B cell (primary cell): ENCODE results near the gene BICDL2. TPM values are rescaled to one million over a fixed set of nuclear protein-coding genes. Genes with fewer than 3 reads are reported as not detected.

Experiments
- ATAC-seq: fragments of 200-7000 bp; cut with Tn5 transposase; one replicate; pipeline ENCODE4 v1.10.0; 2021; ENCODE audit warnings: low read depth, mild to moderate bottlenecking, moderate number of reproducible peaks, moderate library complexity
- CTCF ChIA-PET: fragments of 350-600 bp; sonication (Branson Sonifier 250); formaldehyde crosslinking; loops from one replicate; lab custom pipeline; 2021; ENCODE audit warnings: antibody characterized with exemption, inconsistent platforms; lab: Charles Lee
- POLR2A ChIA-PET: fragments of 350-600 bp; sonication (Branson Sonifier 250); formaldehyde crosslinking; loops from one replicate; lab custom pipeline; 2021; ENCODE audit warnings: antibody characterized with exemption; lab: Charles Lee
- DNase-seq: peaks from one replicate; pipeline ENCODE4 v3.0.0; 2013
- H2AFZ ChIP-seq: 2 replicates; pipeline ENCODE4 v1.6.1; 2012; ENCODE audit warnings: mild to moderate bottlenecking, low read depth, low read length; ENCODE audit not compliant: insufficient read depth, poor library complexity, severe bottlenecking
- H3K27ac ChIP-seq, 2 donors: 1 replicate in 1 of 2; 2 replicates in 1 of 2; pipeline ENCODE4 v1.5.1; 2012 to 2013; ENCODE audit warnings: low read length in 2 of 2, mild to moderate bottlenecking in 2 of 2, moderate library complexity in 1 of 2
- H3K27me3 ChIP-seq, 4 experiments: fragments of 200-600 bp in 1 of 4; sonication (generic) in 1 of 4; replicated peaks in 1 of 4; 1 replicate in 2 of 4; 2 replicates in 2 of 4; pipeline versions ENCODE4 v1.6.1 to v1.7.0; 2013 to 2016; ENCODE audit warnings: low read length in 3 of 4, mild to moderate bottlenecking in 2 of 4, mixed read lengths in 1 of 4, moderate library complexity in 1 of 4; ENCODE audit not compliant: insufficient read depth in 4 of 4, control insufficient read depth in 3 of 4; ENCODE audit errors: control extremely low read depth in 1 of 4
- H3K36me3 ChIP-seq, 2 experiments: replicated peaks in 1 of 2; 1 replicate in 1 of 2; 2 replicates in 1 of 2; pipeline versions ENCODE4 v1.6.1 to v1.7.1; 2013; ENCODE audit warnings: low read length in 1 of 2; ENCODE audit not compliant: insufficient read depth in 2 of 2, control insufficient read depth in 1 of 2; ENCODE audit errors: control extremely low read depth in 1 of 2, extremely low read depth in 1 of 2
- H3K4me1 ChIP-seq, 2 donors: fragments of 200-600 bp in 1 of 2; sonication (generic) in 1 of 2; 1 replicate in 1 of 2; 2 replicates in 1 of 2; pipeline versions ENCODE4 v1.5.1 to v1.6.1; 2013 to 2017; ENCODE audit warnings: low read length in 2 of 2; ENCODE audit not compliant: control insufficient read depth in 2 of 2, insufficient read depth in 2 of 2
- H3K4me2 ChIP-seq: replicated peaks from 2 replicates; pipeline ENCODE3; 2012; ENCODE audit warnings: mild to moderate bottlenecking, low read depth, low read length; ENCODE audit not compliant: poor library complexity, severe bottlenecking
- H3K4me3 ChIP-seq, 5 experiments: fragments of 200-600 bp in 1 of 5; sonication (generic) in 1 of 5; 1 replicate in 3 of 5; 2 replicates in 2 of 5; pipeline versions ENCODE4 v1.5.1 to v1.7.0; 2011 to 2016; ENCODE audit warnings: low read length in 4 of 5, mild to moderate bottlenecking in 4 of 5, low read depth in 2 of 5, control low read depth in 1 of 5, moderate library complexity in 1 of 5; ENCODE audit not compliant: insufficient read depth in 1 of 5; ENCODE audit errors: control extremely low read depth in 1 of 5, extremely low read depth in 1 of 5
- H3K79me2 ChIP-seq: fragments of 200-600 bp; sonication (generic); one replicate; pipeline ENCODE4 v1.6.0; 2016; ENCODE audit warnings: low read length; ENCODE audit not compliant: control insufficient read depth, insufficient read depth
- H3K9ac ChIP-seq: fragments of 200-600 bp; sonication (generic); 2 replicates; pipeline ENCODE4 v1.6.1; 2017; ENCODE audit warnings: mild to moderate bottlenecking, low read length, moderate library complexity
- H3K9me3 ChIP-seq, 3 donors: one replicate each; pipeline versions ENCODE4 v1.6.1 to v1.7.1; 2013; ENCODE audit warnings: low read length in 2 of 3; ENCODE audit not compliant: control insufficient read depth in 2 of 3, insufficient read depth in 1 of 3; ENCODE audit errors: control extremely low read depth in 1 of 3
- H4K20me1 ChIP-seq: 2 replicates; pipeline ENCODE4 v1.6.0; 2012; ENCODE audit warnings: mild to moderate bottlenecking, low read length; ENCODE audit not compliant: insufficient read depth, control insufficient read depth, poor library complexity, severe bottlenecking
- H3K27ac Mint-ChIP-seq: one replicate; pipeline ENCODE4 v1.8.0; 2021; ENCODE audit warnings: mixed read lengths
- H3K27me3 Mint-ChIP-seq: one replicate; pipeline ENCODE4 v1.8.0; 2021; ENCODE audit warnings: mixed read lengths
- H3K4me1 Mint-ChIP-seq: one replicate; pipeline ENCODE4 v1.8.0; 2021; ENCODE audit warnings: mixed read lengths
- H3K4me3 Mint-ChIP-seq: one replicate; pipeline ENCODE4 v1.8.0; 2021; ENCODE audit warnings: mixed read lengths
- H3K9me3 Mint-ChIP-seq: one replicate; pipeline ENCODE4 v1.8.0; 2022; ENCODE audit warnings: mixed read lengths; ENCODE audit not compliant: insufficient read depth
- CTCF ChIP-seq: fragments of 200-600 bp; IDR thresholded peaks from one replicate; pipeline ENCODE4 v1.8.0; 2022; ENCODE audit warnings: antibody characterized with exemption, mild to moderate bottlenecking
- EZH2 ChIP-seq: IDR thresholded peaks from 2 replicates; pipeline ENCODE4 v1.6.1; 2012; ENCODE audit warnings: borderline replicate concordance, low read depth, mild to moderate bottlenecking, moderate library complexity, low read length; ENCODE audit not compliant: insufficient read depth, poor library complexity, severe bottlenecking
- WGBS: methylation state at CpG from one replicate; pipeline ENCODE4 v1.1.5; 2013; ENCODE audit warnings: missing lambda C conversion rate; ENCODE audit not compliant: insufficient coverage; 5-methylcytosine and 5-hydroxymethylcytosine counted together
- intact Hi-C: fragments of 100-400 bp; cut with micrococcal nuclease; formaldehyde crosslinking; loops from one replicate; pipeline ENCODE4 v1.10.0; 2022
- polyA plus RNA-seq: library from polyadenylated mRNA; depleted of rRNA; stranded (reverse); fragments of >200 nt; gene quantifications from 2 replicates; pipeline ENCODE4 v1.2.3, GENCODE V29; 2012
- total RNA-seq, 2 donors: library from RNA; stranded (reverse); fragments of 120-200 nt in 1 of 2; gene quantifications; 1 replicate in 1 of 2; 2 replicates in 1 of 2; pipeline versions ENCODE4 v1.2.3 to v1.2.4, GENCODE V29; 2013 to 2022

The BICDL2 gene
- total and polyA plus RNA-seq, 2 donors (not counting 1 experiment from before 2014, with no cell fraction given), result 0.20 TPM; not detected in 1

- Mint-ChIP-seq H3K4me3 (peak overlapping the region; percentile 63), H3K9me3 (no peaks in the 10 kb centered on the region), H3K27ac (no peak overlapping the region), H3K27me3 (no peaks in the 10 kb centered on the region), H3K4me1 (peaks cover 21% of the 10 kb centered on the region)
- peaks cover 0 to 12% (median 1%) of the 10 kb centered on the region in 4 experiments for H3K27me3 ChIP-seq
- TF ChIP-seq CTCF, result peak; percentile 97
- TF ChIP-seq EZH2, result no peak
- H3K4me1 ChIP-seq, result peaks cover 18 to 39% of the 10 kb centered on the region in 2 donors
- ChIA-PET POLR2A (no interaction called here), CTCF (interaction anchor here (0.9 to 1.9 kb wide), 4 partner anchors 17 to 57 kb away, joined by 3 to 7 read pairs (median 5); no protein-coding TSS in a partner anchor)
- DNase-seq (peak; percentile 79), ATAC-seq (peak; percentile 48)
- intact Hi-C loops, result loop anchor here (1.0 to 5.0 kb wide), 4 partner anchors 18 to 206 kb away; partner anchors contain the start of genes ELOB and FLYWCH2
- H3K36me3 ChIP-seq, result no peaks in the 10 kb centered on the region
- H3K27ac ChIP-seq, result no peak overlapping the region
- H3K79me2 ChIP-seq, result peaks cover 6% of the 10 kb centered on the region
- peaks cover 5% of the 10 kb centered on the region for H4K20me1 ChIP-seq
- H2AFZ ChIP-seq, result peak overlapping the region; percentile 76
- H3K4me2 ChIP-seq, result peak overlapping the region; percentile 83
- peak overlapping the region; percentile 45 for H3K9ac ChIP-seq
- 7% methylated on average over 40 of the region's 42 CpGs for WGBS
- H3K4me3 ChIP-seq, result peak overlapping the region in 3 of 5 experiments; percentile 29 to 55 (median 42)
- no peaks in the 10 kb centered on the region for H3K9me3 ChIP-seq
These were observed 53.0 kb downstream of the BICDL2 start for GRCh38 chr16:2983706-2984136.

GRCh38 chr16:2982402-2982801 is 54.3 kb downstream of the BICDL2 start:
- Histone ChIP-seq H2AFZ (no peak overlapping the region), H3K4me1 (peaks cover 18 to 39% of the 10 kb centered on the region in 2 donors), H3K4me3 (no peak overlapping the region), H3K9ac (no peak overlapping the region), H3K79me2 (peaks cover 6% of the 10 kb centered on the region), H3K27ac (no peak overlapping the region), H4K20me1 (peaks cover 5% of the 10 kb centered on the region), H3K9me3 (no peaks in the 10 kb centered on the region), H3K36me3 (no peaks in the 10 kb centered on the region), H3K4me2 (peak overlapping the region; percentile 83), H3K27me3 (peaks cover 0 to 10% (median 1%) of the 10 kb centered on the region in 4 experiments)
- DNase-seq (no peak), ATAC-seq (no peak)
- Mint-ChIP-seq H3K27me3 (no peaks in the 10 kb centered on the region), H3K27ac (no peak overlapping the region), H3K4me1 (peaks cover 21% of the 10 kb centered on the region), H3K4me3 (peak overlapping the region; percentile 53), H3K9me3 (no peaks in the 10 kb centered on the region)
- TF ChIP-seq EZH2 (no peak), CTCF (no peak)
- ChIA-PET POLR2A (interaction anchor here (0.7 kb wide), 1 partner anchor 46 kb away, joined by 6 read pairs; no protein-coding TSS in a partner anchor), CTCF (interaction anchor here (1.1 to 1.9 kb wide), 5 partner anchors 12 to 55 kb away, joined by 3 to 7 read pairs (median 4); no protein-coding TSS in a partner anchor)
- 94% methylated on average over 3 of the region's 5 CpGs for WGBS
- intact Hi-C loops, result loop anchor here (5.0 kb wide), 2 partner anchors 100 to 205 kb away; partner anchors contain the start of genes ELOB and FLYWCH2
